Endodermal cell (in vitro differentiated cells): Measurements from ENCODE around the gene HOXC11. TPM values are rescaled to one million over a fixed set of nuclear protein-coding genes. Genes with fewer than 3 reads are reported as not detected.

Source experiments
- DNase-seq: peaks from one replicate; pipeline ENCODE4 v3.0.0-alpha.2; 2017
- H3K27ac ChIP-seq: 2 replicates; pipeline ENCODE4 v1.5.1; 2013; ENCODE audit warnings: mild to moderate bottlenecking, low read depth, low read length, moderate library complexity
- H3K27me3 ChIP-seq: 2 replicates; pipeline ENCODE4 v1.6.1; 2013; ENCODE audit warnings: mild to moderate bottlenecking, low read length, moderate library complexity; ENCODE audit not compliant: insufficient read depth, control insufficient read depth, poor library complexity, severe bottlenecking
- H3K36me3 ChIP-seq: 2 replicates; pipeline ENCODE4 v1.7.0; 2013; ENCODE audit warnings: mild to moderate bottlenecking, low read length, moderate library complexity; ENCODE audit not compliant: control insufficient read depth, insufficient read depth
- H3K4me1 ChIP-seq: one replicate; pipeline ENCODE4 v1.7.0; 2013; ENCODE audit warnings: low read length; ENCODE audit not compliant: control insufficient read depth, insufficient read depth
- H3K4me3 ChIP-seq: 2 replicates; pipeline ENCODE4 v1.5.1; 2013; ENCODE audit warnings: mild to moderate bottlenecking, low read length, moderate library complexity
- H3K9ac ChIP-seq: 2 replicates; pipeline ENCODE4 v1.6.1; 2013; ENCODE audit warnings: mild to moderate bottlenecking, low read length, moderate library complexity; ENCODE audit not compliant: poor library complexity, severe bottlenecking; ENCODE audit errors: extremely low read depth
- H3K9me3 ChIP-seq: 2 replicates; pipeline ENCODE4 v1.6.1; 2013; ENCODE audit warnings: mild to moderate bottlenecking, low read length, moderate library complexity; ENCODE audit not compliant: control insufficient read depth
- H3K27ac Mint-ChIP-seq: 2 replicates; pipeline ENCODE4 v1.8.0; 2020; ENCODE audit warnings: mixed read lengths
- H3K27me3 Mint-ChIP-seq: 2 replicates; pipeline ENCODE4 v1.8.0; 2021; ENCODE audit warnings: mild to moderate bottlenecking, mixed read lengths; ENCODE audit not compliant: insufficient read depth
- H3K36me3 Mint-ChIP-seq: 2 replicates; pipeline ENCODE4 v1.8.0; 2020; ENCODE audit warnings: low read depth, mixed read lengths
- H3K4me1 Mint-ChIP-seq: 2 replicates; pipeline ENCODE4 v1.8.0; 2020; ENCODE audit warnings: mixed read lengths
- H3K4me3 Mint-ChIP-seq: 2 replicates; pipeline ENCODE4 v1.8.0; 2020; ENCODE audit warnings: mild to moderate bottlenecking, moderate library complexity, mixed read lengths
- H3K9me3 Mint-ChIP-seq: 2 replicates; pipeline ENCODE4 v1.8.0; 2020; ENCODE audit warnings: mild to moderate bottlenecking, mixed read lengths
- WGBS, 2 experiments: methylation state at CpG; one replicate each; pipeline versions ENCODE4 v1.1.5 to v1.1.7; 2013; ENCODE audit warnings: missing lambda C conversion rate in 2 of 2, mixed read lengths in 1 of 2; ENCODE audit not compliant: insufficient coverage in 1 of 2, insufficient read length in 1 of 2; 5-methylcytosine and 5-hydroxymethylcytosine counted together
- total RNA-seq, 2 donors: library from RNA; stranded (reverse); fragmentation: NEBNext Ultra II Directional in 1 of 2; extraction: Animal tissue kit (Norgen Biotek cat#: 25700) in 1 of 2; gene quantifications; 2 replicates in 1 of 2; 3 replicates in 1 of 2; pipeline ENCODE4 v1.2.1, GENCODE V29; 2021
- TF ChIP-seq, protein P1 (sequence below): fragments of 200-600 bp; sonication (generic); conservative IDR thresholded peaks from 2 replicates; pipeline ENCODE4 v1.5.0; 2021; ENCODE audit warnings: antibody characterized with exemption, mild to moderate bottlenecking

HOXC11 gene
- total RNA-seq, 2 donors from 2014 or later: not detected

GRCh38 chr12:53960187-53961024 is 12.5 kb upstream of the HOXC11 start:
- H3K27ac ChIP-seq: no peak overlapping the region
- no peaks in the 10 kb centered on the region for H3K36me3 ChIP-seq
- no peak overlapping the region for H3K27ac Mint-ChIP-seq
- H3K9me3 ChIP-seq: peaks cover 4% of the 10 kb centered on the region
- no peaks in the 10 kb centered on the region for H3K9me3 Mint-ChIP-seq
- H3K27me3 Mint-ChIP-seq: peaks cover 100% of the 10 kb centered on the region
- no peak overlapping the region for H3K9ac ChIP-seq
- H3K4me3 Mint-ChIP-seq: no peak overlapping the region
- H3K36me3 Mint-ChIP-seq: no peaks in the 10 kb centered on the region
- H3K4me1 Mint-ChIP-seq: no peaks in the 10 kb centered on the region
- H3K4me1 ChIP-seq: no peaks in the 10 kb centered on the region
- TF ChIP-seq, protein P1, sequence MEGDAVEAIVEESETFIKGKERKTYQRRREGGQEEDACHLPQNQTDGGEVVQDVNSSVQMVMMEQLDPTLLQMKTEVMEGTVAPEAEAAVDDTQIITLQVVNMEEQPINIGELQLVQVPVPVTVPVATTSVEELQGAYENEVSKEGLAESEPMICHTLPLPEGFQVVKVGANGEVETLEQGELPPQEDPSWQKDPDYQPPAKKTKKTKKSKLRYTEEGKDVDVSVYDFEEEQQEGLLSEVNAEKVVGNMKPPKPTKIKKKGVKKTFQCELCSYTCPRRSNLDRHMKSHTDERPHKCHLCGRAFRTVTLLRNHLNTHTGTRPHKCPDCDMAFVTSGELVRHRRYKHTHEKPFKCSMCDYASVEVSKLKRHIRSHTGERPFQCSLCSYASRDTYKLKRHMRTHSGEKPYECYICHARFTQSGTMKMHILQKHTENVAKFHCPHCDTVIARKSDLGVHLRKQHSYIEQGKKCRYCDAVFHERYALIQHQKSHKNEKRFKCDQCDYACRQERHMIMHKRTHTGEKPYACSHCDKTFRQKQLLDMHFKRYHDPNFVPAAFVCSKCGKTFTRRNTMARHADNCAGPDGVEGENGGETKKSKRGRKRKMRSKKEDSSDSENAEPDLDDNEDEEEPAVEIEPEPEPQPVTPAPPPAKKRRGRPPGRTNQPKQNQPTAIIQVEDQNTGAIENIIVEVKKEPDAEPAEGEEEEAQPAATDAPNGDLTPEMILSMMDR: no peak
- WGBS, 2 experiments: 28 to 50% methylated on average over 10 to 39 of the region's 39 CpGs
- no peak overlapping the region for H3K4me3 ChIP-seq
- peak; percentile 76 for DNase-seq
- H3K27me3 ChIP-seq: peaks cover 100% of the 10 kb centered on the region

DNA sequence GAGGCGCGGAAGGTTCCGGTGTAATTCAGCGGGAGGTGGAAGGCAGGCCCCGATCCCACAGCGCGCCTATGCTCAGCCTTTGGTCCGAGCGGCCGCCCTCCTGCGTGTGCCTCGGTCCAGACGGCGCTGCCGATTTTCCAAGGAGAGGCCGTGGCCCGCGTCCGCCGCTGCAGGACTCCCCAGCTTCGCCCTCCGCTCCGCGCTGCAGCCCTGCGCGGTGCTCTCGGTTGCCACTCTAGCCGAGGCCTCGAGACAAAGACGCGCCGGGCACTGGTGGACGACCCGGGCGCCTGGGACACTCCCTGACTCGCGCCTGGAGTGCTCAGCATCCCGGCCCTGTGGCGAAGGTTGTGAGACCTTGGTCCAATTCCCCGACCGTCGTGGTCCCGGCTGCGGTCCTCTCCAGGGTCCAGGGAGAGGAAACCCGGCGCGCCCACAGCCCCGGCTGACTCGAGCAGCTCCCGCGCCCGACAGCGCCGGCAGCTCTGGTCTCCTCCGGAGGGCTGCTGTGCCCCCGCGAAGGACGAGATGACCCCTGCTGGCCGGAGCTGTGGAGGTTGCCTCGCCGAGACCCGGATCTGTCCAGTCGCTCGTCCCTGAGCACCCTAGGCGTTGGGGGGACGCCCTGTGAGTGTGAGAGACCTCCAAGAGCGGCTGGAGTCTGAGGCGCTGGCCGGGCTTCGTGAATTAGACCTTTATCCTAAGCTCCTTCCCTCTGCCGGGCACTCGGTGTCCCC is 11.7 kb upstream of the HOXC11 start:
- H3K27me3 ChIP-seq: peaks cover 100% of the 10 kb centered on the region
- 2 to 6% methylated on average over 36 to 72 of the region's 72 CpGs for WGBS, 2 experiments
- Mint-ChIP-seq H3K27me3 (peaks cover 100% of the 10 kb centered on the region), H3K9me3 (no peaks in the 10 kb centered on the region), H3K4me3 (no peak overlapping the region), H3K4me1 (peaks cover under 1% of the 10 kb centered on the region), H3K27ac (no peak overlapping the region), H3K36me3 (no peaks in the 10 kb centered on the region)
- no peaks in the 10 kb centered on the region for H3K4me1 ChIP-seq
- H3K4me3 ChIP-seq: no peak overlapping the region
- H3K9ac ChIP-seq: no peak overlapping the region
- H3K36me3 ChIP-seq: no peaks in the 10 kb centered on the region
- DNase-seq: peak; percentile 88
- TF ChIP-seq, protein P1: peak; percentile 55
- no peaks in the 10 kb centered on the region for H3K9me3 ChIP-seq
- H3K27ac ChIP-seq: no peak overlapping the region

- no peaks in the 10 kb centered on the region for H3K4me1 ChIP-seq
- H3K36me3 Mint-ChIP-seq: no peaks in the 10 kb centered on the region
- peaks cover 100% of the 10 kb centered on the region for H3K27me3 ChIP-seq
- H3K36me3 ChIP-seq: no peaks in the 10 kb centered on the region
- peaks cover 6% of the 10 kb centered on the region for H3K4me1 Mint-ChIP-seq
- no peak overlapping the region for H3K27ac Mint-ChIP-seq
- H3K27ac ChIP-seq: no peak overlapping the region
- peaks cover 100% of the 10 kb centered on the region for H3K27me3 Mint-ChIP-seq
- H3K9ac ChIP-seq: no peak overlapping the region
- no peak for DNase-seq
- TF ChIP-seq, protein P1: no peak
- no peak overlapping the region for H3K4me3 ChIP-seq
- H3K4me3 Mint-ChIP-seq: no peak overlapping the region
- H3K9me3 Mint-ChIP-seq: no peaks in the 10 kb centered on the region
- 35 to 44% methylated on average over 5 to 7 of the region's 7 CpGs for WGBS, 2 experiments
- no peaks in the 10 kb centered on the region for H3K9me3 ChIP-seq
Observed at GRCh38 chr12:53963005-53963404, 9.9 kb upstream of the HOXC11 start.
